ENCODE measurements around the gene AIM2.
A peak's percentile ranks its signal among the peaks of the same experiment; 100 is the strongest.
"Not testable (repeated sequence)": the region's sequence is repeated elsewhere in the genome, so short reads cannot be mapped to it uniquely, and the experiment has no call there.

AIM2 gene

DNA sequence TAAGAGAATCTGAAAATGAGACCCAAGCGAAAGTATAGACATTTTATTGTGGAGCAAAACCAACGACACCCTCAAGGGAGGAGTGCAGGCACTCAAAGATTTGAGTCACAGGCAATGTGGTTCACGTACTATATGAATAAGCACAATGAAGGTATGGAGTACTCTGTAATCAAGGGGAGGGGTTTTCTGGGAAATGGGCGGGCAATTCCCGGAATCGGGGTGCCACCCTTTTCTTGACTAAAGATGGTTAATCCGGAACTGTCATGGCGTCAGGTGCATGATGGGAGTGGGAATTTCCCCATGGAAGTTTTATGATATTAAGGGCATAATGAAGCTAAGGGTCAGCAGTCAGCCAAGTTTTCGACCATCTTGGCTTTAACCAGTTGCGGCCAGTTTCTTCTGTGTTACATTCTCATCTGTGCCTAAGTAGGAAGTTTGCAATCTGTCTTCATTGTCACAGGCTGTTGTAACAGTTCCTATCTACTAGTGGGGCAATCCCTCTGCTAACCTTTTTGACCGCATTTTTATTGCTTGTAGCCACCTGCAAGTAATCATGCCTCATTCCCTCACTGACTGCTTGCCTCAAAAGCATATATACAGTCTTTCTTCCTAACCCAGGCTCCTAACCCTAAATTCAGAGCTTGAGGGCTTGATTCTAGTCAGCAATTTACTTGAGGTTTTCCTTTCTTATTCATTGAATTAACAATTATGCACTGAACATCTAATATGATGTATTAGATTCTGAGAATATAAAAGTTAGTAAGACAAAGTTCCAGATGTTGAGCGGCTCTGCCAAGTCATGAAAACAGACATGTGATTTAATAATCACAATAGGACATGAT is 775 bp upstream of the AIM2 start:
- peak; percentile 87 for DNase-seq

DNA sequence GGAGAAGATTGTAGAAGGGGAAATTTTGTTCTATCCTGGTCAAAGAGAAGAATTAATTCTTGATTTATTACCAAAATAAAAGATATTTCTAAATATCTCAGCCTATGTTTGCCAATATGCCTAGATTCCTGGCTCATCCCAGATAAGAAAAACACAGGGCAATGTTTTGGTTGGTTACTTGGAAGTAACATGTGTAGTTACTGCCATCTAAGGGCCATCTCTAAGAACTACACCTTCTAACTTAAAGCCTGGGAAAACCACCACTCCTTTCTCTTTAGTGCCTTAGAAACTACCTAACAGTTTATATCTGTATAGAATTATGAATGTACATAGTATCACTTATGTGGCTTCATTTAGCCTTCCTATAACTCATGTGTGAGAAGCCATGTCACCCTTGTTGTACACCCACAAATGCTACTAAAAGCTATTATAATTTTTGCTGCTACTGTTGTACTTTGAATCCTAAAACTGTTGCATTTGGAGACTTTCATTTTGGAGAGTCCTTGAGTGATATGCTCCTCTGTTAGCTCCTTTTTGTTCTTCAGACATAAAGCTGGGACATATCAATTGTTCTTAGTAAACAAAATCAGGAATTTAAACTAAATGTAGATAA is 4.5 kb downstream of the AIM2 start:
- DNase-seq: no peak

DNA sequence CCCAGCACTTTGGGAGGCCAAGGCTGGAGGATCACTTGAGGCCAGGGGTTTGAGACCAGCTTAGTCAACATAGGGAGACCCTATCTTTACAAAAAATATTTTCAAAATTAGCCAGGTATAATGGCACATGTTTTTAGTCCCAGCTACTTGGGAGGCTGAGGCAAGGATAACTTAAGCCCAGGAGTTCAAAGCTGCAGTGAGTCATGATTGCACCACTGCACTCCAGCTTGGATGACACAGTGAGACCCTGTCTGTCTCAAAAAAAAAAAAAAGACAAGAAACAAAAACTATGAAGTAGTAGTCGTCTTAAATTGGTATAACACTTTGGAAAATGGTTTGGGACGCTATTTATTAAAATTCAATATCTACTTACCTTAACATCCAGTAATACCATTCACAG is 7.7 kb downstream of the AIM2 start:
- DNase-seq: no peak

DNA sequence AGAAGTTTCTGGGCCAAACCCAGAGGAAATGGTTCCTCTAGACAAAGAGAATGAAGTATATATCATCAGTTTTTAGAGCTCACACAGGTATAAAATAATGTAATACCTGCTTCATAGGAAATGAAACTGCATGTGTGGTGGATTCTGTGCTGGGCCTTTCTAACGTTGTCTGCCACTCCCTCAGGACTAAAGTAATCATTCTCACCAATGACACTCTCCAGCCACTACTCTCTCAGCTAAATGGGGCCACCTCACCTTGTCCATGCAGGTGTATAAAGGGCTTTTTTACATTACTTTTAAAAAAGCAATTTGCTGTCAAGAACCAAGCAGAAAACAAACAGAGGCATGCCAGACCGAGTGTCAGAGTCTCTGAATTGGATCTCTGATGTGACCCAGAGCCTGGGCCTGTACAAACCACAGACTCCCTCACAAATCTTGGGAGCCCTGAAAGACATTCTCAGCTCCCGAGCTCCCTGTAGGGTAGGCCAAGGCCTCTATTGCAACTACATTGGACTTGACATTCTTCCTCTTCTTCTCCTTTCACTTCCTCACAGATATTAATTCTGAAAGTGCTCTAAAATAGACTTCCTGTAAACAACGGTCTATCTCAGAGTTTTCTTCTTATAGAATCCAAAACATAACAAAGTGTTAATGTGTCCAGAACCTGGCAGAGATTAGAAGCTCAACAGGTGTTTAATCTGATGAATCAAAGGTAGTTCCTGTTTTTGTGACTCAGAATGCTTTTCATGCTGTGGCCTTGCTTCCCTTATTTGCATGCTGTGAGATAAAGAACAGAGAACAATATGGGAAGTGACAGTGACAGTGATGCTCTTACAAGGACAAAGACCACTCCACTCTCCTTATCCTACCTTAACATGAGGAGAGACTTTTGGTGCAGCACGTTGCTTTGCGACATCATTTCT is 8.6 kb downstream of the AIM2 start:
- DNase-seq: no peak

DNA sequence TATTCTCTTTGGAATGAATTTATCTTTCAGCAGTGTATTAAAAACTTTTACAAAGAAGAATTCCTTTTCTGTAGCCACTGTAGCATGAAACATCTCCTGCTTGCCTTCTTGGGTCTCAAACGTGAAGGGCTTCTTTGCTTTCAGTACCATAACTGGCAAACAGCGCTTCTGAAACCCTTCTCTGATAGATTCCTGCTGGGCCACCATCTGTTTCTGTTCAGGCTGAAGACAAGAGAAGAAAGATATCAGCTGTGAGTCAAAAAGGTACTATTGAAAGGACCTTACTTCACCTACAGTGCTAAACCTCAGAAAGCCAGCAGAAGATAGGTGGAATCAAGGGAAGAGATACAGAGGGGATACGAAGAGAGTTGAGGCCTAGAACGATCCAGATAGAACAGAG is 10.5 kb downstream of the AIM2 start:
- DNase-seq: no peak

DNA sequence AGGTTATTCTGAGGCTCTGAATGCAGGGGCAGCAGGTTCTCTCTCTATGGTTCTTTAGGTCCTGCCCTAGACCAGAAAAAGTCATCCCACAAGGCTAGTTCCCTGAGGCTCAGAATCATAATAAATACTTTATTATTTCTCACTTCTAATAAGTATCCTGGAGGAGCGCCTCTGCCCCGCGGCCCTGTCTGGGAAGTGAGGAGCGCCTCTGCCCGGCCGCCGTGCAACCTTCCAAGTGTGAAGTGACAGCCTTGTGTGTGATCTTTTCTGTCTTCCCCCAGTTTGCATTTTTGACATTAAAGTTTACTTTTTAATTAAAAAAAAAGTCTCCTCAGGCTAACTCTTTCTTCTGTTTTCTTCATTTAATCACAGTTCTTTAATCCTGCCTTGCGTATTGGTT is 11.5 kb downstream of the AIM2 start:
- DNase-seq: no peak

DNA sequence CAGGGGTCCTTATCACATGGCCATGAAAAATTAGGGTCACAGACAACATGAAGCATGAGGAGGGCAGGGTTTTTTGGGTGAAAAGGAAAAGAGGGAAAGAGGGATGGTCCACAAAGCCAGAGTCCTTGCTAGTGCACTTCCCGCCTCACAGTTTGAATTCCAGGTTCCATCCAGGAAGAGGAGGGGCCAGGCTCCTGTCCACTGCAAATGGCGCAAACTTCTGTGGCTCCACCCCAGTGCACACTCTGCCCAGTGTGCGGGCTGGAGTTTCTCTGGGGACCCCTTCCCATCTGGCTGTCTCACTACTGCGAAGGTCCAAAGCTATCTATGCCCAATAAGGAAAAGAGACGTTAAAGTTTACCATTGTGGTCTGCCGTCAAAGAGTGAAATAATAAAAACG is 17.8 kb downstream of the AIM2 start:
- DNase-seq: no peak

DNA sequence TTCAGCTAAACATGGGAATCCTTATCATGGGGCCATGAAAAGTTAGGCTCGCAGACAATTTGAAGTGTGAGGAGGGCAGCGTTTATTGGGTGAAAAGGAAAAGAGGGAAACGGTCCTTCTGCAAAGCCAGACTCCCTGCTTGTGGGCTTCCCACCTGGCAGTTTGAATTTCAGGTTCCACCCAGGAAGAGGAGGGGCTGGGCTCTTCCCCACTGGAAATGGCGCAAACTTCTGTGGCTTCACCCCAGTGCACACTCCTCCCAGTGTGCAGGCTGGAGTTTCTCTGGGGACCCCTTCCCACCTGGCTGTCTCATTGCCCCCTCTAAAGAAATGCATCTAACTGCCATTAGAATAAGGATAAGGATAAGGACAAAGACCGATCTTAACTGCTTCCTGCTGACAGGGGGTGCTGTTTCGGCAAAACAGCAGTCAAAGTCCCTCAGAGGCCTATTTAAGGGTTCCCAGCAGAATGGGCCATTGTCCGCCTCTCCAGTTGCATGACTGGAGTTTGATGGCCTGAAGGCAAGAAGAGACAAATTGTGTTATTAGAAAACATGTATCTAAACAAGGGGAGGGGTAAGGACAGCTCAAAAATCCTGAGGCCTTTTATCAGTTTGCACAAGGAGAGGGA is 20.4 kb downstream of the AIM2 start:
- DNase-seq: no peak

DNA sequence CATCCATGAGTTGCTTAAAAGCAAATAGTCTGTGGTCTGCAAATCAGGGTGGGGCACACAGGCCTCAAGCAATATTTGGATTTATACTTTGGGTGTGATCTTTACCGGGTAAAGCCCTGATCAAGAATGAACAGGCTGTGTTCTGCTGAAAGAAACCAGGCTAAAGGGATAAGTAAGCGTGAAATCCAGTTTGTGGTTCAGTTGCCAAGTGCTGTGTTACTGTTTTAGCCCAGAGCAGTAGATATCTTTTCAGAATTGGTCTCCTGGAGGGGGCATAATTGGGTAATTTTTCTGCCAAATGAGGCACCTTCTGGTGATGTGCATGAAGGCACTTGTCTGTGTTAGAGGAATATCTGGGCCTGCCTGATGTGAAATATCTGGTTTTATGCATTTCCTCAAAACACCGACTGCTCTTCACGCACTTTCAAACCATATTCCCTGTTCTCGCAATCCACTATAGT is 21.4 kb downstream of the AIM2 start:
- no peak for DNase-seq

DNA sequence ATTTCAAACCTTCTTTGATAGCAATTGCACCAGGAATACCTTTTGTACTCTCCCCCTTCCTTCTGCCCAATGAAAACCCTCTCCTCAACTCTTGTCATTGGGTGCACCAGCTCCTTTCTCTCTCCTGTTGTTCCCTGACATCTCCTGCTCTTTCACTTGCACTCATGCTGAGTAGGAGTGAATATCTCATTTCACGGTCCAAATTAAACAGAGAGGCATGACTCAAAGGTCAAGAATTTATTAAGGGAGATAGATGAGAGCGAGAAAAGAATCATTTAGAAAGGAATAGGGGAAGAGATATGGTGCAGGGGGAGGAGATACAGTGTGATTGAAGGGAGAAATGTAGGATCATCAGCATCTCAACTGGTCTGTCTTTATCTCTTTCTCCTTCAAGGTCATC is 22.1 kb downstream of the AIM2 start:
- no peak for DNase-seq

DNA sequence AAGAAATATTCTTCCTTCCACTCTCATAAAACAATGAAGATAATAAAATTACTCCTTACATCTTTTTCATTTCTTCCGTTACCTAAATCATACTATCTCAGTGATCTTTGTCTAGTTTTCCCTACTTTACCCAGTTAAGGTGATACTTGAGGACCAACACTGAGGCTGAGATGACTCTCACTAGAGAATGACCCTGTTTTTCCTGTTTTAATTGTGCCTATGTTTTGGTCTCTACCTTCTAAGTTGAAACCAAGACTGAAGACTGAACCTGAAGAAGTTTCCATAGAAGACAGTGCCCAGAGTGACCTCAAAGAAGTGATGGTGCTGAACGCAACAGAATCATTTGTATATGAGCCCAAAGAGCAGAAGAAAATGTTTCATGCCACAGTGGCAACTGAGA is 25.1 kb downstream of the AIM2 start:
- no peak for DNase-seq

DNA sequence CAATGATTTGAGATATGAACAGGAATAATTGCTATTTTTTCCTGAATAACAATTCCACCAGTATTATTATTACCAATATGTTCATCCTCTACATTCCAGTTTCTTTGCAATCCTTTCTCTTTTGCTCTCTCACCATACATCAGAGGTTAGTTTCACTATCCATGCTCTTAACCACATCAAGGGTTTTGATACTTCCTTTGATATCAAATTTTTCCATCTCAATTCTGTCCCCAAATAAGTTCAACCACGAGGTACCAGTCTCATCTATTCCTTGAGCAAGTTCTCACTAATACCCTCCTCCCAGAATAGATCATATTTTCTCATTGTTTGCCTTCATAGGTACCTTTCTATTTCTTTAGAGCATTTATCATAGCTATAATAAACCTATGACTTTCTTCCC is 30.1 kb downstream of the AIM2 start:
- DNase-seq: not testable (repeated sequence)

DNA sequence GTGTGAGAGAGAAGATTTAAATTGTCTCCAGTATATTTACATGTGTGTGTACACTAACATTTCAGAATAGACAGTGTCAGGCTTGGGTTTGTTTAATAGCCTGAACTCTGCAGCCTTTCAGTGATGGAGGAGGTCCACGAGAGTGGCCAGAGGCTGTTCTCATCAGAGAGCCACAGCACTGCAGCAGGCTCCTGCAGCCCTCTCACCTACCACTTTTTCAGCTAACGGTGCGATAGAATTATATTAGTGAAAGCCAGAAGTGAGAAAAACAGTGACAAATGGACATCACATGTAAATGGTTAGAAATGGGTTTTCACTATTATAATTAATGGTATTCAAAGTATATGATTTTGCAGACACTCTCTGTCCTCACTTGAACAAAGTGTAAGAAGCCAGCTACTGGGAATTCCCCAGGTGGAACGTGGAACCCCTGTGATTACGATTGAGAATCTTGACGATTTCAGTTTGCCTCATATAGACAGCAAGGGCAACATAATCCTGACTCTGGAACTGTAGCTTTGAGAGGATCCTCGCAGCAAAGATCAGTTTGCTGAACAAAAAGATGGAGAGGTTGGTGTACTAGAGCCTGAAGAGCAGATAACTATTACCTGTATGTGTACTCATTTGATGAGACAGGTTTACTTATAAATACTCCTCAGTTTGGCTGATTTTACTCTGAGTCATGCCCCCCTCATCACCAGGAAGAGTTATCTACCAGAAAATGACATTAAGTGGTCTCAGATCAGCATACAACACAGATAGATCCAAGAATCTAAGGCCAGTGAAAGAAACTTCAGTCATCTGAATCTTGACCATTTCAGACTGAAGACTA is 35.5 kb downstream of the AIM2 start:
- DNase-seq: no peak

DNA sequence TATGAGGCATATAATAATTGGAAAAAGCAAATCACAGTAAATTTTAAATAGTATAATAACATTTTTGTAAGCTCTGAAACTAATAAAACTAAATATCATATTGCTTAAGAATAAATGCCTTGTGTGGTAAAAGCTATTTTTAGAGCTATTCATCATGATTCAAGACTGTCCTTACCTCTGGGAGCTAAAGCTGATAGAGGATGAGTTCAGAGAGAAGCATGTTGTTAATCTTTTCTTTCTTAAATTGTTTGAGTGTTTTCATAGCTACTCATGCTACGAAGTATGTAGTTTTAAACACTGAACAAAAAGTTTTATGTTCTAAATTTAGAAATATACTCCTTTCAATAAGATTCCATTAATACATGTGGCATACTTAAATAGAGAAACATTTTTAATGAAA is 36.4 kb downstream of the AIM2 start:
- no peak for DNase-seq

DNA sequence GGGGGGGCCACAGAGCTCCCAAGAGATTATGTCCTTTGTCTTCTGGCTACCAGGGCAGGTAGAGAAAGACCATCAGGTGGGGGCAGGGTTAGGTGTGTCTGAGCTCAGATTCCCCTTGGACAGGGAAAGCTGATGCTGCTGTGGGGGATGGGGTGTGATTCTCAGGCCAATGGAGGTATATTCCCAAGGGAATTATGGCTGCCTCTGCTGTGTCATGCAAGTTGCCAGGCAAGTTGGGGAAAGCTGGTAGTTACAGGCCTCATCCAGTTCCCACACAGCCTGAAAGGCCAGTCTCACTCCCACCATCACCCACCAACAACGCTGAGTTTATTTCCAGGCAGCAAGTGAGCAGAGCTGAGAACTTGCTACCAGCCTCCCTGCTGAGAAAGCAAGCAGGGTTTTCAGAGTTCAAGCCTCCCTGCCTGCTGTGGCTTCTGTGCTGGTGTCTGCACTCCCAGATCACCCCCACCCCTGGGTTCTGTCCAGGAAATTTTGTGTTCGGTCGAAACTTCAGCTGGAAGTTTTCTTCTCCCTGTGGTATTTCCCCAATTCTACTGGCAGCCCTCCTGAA is 45.6 kb downstream of the AIM2 start:
- DNase-seq: no peak

DNA sequence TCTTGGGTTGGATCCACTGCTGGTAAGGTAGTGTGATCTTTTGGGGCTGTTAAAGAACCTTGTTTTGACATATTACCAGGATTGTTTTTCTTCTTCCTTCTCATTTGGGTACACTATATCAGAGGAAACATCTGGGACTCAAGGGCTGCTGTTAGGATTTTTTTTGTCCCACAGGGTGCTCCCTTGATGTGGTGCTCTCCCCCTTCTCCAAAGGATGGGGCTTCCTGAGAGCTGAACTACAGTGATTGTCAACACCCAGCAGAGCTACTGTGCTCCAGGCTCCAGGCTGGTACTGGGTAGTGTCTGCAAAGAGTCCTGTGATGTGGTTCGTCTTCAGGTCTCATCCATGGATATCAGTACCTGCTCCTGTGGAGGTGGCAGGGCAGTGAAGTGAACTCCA is 46.3 kb downstream of the AIM2 start:
- no peak for DNase-seq

DNA sequence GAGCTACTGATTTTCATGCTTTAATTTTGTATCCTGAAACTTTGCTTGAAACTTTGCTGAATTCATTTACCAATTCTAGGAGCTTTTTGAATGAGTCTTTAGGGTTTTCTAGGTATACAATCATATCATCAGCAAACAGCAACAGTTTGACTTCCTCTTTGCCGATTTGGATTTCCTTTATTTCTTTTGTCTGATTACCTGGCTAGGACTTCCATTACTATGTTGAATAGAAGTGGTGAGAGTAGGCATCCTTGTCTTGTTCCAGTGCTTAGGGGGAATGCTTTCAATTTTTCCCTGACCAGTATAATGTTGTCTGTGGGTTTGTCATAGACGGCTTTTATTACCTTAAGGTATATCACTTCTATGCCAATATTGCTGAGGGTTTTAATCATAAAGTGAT is 49.7 kb downstream of the AIM2 start:
- DNase-seq: not testable (repeated sequence)

DNA sequence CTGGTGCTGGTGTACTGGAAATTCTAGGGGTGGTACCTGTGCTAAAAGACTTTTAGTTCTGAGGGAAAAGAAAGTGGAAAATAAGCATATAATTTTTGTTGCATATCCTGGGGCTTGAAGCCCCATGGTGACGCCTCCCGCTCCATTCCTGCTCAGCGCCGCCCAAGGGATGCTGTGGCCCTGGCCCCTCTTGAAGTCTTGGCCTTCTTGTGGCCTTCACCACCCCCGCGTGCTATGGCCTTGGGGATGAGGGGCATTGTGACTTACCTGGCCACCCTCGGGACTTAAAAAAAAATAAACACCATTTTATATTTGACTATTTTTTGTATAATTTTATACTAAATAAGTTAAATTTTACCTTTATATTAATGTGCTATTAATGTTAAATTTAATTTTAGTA is 51.5 kb downstream of the AIM2 start:
- no peak for DNase-seq

DNA sequence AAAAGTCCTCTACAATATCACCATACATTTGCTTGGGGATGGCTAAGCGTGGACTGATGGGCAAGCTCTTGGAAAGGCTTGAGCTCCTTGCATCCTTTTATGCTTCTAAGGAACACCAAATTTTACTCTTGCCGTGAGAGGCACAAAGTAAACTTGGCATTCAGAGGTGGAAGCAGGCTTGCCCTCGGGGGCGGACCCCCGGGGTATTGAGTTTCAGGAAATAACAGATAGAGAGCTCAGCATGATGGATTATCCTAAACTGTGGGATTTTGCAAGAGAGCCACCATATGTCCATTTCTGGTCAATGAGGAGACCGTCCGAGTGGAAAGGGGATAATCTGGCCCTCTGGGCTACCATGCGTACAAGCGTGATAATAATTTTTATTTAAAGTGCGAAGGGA is 52.8 kb downstream of the AIM2 start:
- DNase-seq: no peak

DNA sequence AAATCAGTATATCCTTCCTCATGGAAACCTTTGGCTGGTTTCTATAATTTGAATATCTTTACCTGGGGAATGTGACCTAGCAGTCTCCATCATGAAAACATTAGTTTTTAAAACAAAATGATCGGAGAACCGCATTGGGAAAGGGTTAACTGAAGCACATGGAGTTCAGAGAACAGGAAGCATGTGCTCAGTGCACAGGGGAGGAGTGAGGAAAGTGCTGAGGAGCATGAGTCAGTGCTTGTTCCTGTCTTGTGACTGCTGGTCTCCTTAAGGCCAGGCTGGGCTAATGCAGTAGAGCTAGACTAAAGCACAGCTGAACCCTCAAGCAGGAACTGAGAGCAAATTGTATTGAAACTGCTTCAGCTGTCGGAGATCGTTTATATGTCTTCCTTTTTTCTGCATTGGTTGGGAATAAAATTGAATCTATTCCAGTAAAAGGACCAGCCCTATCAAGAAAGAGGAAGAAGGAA is 61.1 kb downstream of the AIM2 start:
- DNase-seq: peak; percentile 55

DNA sequence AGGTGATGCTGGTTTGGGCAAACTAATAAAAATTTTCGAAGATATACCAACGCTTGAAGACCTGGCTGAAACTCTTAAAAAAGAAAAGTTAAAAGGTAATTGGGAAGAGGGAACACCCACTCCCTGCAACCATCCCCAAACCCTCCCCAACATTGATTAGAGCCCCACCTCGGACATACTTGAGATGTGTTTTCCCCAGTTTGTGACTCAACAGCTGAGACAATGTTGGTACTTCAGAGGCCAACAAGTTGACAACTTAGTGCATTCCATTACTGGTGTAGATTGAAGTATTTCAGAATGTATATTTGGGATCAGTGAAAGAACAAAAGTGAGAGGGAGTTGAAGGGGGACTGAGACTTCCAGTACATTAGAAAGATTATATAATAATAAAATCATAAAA is 61.7 kb downstream of the AIM2 start:
- DNase-seq: no peak

Data from activated T-cell treated with anti-CD3 and anti-CD28 coated beads, Interleukin-2, amount 50 U/mL, for 1 hour (primary cell).